ENCODE results near the gene ALG3.

The ALG3 gene

GRCh38 chr3:184236636-184237035, 12.1 kb downstream of the ALG3 start:
- POLR2A ChIA-PET: interaction anchor here (2.5 kb wide), 1 partner anchor 8 kb away, joined by 8 read pairs; the partner anchor contains the start of gene VWA5B2
- no peak for DNase-seq (ENCODE audit: extremely low spot score)

GRCh38 chr3:184236033-184236410, 12.7 kb downstream of the ALG3 start:
- CTCF ChIA-PET: interaction anchor here (1.2 to 1.6 kb wide), 2 partner anchors 8 to 10 kb away, joined by 3 to 6 read pairs; no protein-coding TSS in a partner anchor
- TF ChIP-seq HDGF (IDR thresholded peaks at IDR 0.05; ENCODE audit: borderline replicate concordance) (no peak), SP1 (IDR thresholded peaks at IDR 0.05) (no peak), PKNOX1 (IDR thresholded peaks at IDR 0.05) (no peak), ARNT (IDR thresholded peaks at IDR 0.05) (no peak), TARDBP (IDR thresholded peaks at IDR 0.05) (no peak), L3MBTL2 (conservative IDR thresholded peaks at IDR 0.05) (no peak), BHLHE40 (IDR thresholded peaks at IDR 0.05; ENCODE audit: borderline replicate concordance) (no peak), LEF1 (IDR thresholded peaks at IDR 0.05; ENCODE audit: borderline replicate concordance) (no peak), FOXM1 (IDR thresholded peaks at IDR 0.05; ENCODE audit: borderline replicate concordance) (no peak), ZNF384 (IDR thresholded peaks at IDR 0.05) (no peak), ELF4 (IDR thresholded peaks at IDR 0.05) (no peak)
- no peak for DNase-seq (ENCODE audit: extremely low spot score)
- POLR2A ChIA-PET: interaction anchor here (2.5 kb wide), 1 partner anchor 7 kb away, joined by 8 read pairs; the partner anchor contains the start of gene VWA5B2

More at GRCh38 chr3:184236636-184237035, 12.1 kb downstream of the ALG3 start:
- TF ChIP-seq BHLHE40 (IDR thresholded peaks at IDR 0.05; ENCODE audit: borderline replicate concordance): no peak
- TF ChIP-seq NFRKB (IDR thresholded peaks at IDR 0.05): no peak
- TF ChIP-seq FOXM1 (IDR thresholded peaks at IDR 0.05; ENCODE audit: borderline replicate concordance): no peak
- no peak for TF ChIP-seq ZNF384 (IDR thresholded peaks at IDR 0.05)
- no peak for TF ChIP-seq SP1 (IDR thresholded peaks at IDR 0.05)
- TF ChIP-seq FOXK2 (IDR thresholded peaks at IDR 0.05): no peak
- no peak for TF ChIP-seq ELF4 (IDR thresholded peaks at IDR 0.05)
- no peak for TF ChIP-seq CTBP1 (IDR thresholded peaks at IDR 0.05; ENCODE audit: borderline replicate concordance)
- TF ChIP-seq HDGF (IDR thresholded peaks at IDR 0.05; ENCODE audit: borderline replicate concordance): no peak
- TF ChIP-seq PKNOX1 (IDR thresholded peaks at IDR 0.05): no peak
- CTCF ChIA-PET: interaction anchor here (1.2 to 1.6 kb wide), 2 partner anchors 9 to 10 kb away, joined by 3 to 6 read pairs; no protein-coding TSS in a partner anchor

- POLR2A ChIA-PET: interaction anchor here (2.5 kb wide), 1 partner anchor 7 kb away, joined by 8 read pairs; the partner anchor contains the start of gene VWA5B2
- CTCF ChIA-PET: no interaction called here
- no peak for TF ChIP-seq BHLHE40 (IDR thresholded peaks at IDR 0.05; ENCODE audit: borderline replicate concordance)
- TF ChIP-seq SP1 (IDR thresholded peaks at IDR 0.05): no peak
- TF ChIP-seq FOXK2 (IDR thresholded peaks at IDR 0.05): no peak
- no peak for TF ChIP-seq FOXM1 (IDR thresholded peaks at IDR 0.05; ENCODE audit: borderline replicate concordance)
- TF ChIP-seq ELF4 (IDR thresholded peaks at IDR 0.05): no peak
- no peak for TF ChIP-seq SUZ12 (IDR thresholded peaks at IDR 0.05)
- TF ChIP-seq CTBP1 (IDR thresholded peaks at IDR 0.05; ENCODE audit: borderline replicate concordance): no peak
- TF ChIP-seq NFRKB (IDR thresholded peaks at IDR 0.05): no peak
- no peak for TF ChIP-seq L3MBTL2 (conservative IDR thresholded peaks at IDR 0.05)
- no peak for TF ChIP-seq LEF1 (IDR thresholded peaks at IDR 0.05; ENCODE audit: borderline replicate concordance)
- no peak for TF ChIP-seq PKNOX1 (IDR thresholded peaks at IDR 0.05)
- TF ChIP-seq HDGF (IDR thresholded peaks at IDR 0.05; ENCODE audit: borderline replicate concordance): no peak
- TF ChIP-seq FOXA1 (IDR thresholded peaks at IDR 0.05): no peak
- TF ChIP-seq TARDBP (IDR thresholded peaks at IDR 0.05): no peak
- TF ChIP-seq ARNT (IDR thresholded peaks at IDR 0.05): no peak
- TF ChIP-seq ZNF384 (IDR thresholded peaks at IDR 0.05): no peak
- DNase-seq (ENCODE audit: extremely low spot score): no peak
These were observed 13.3 kb downstream of the ALG3 start for GRCh38 chr3:184235381-184236032.

GRCh38 chr3:184234671-184235380, 13.9 kb downstream of the ALG3 start:
- DNase-seq (ENCODE audit: extremely low spot score): no peak
- ChIA-PET POLR2A (no interaction called here), CTCF (no interaction called here)
- TF ChIP-seq ZNF384 (IDR thresholded peaks at IDR 0.05): no peak
- TF ChIP-seq HDGF (IDR thresholded peaks at IDR 0.05; ENCODE audit: borderline replicate concordance): no peak
- TF ChIP-seq ELF4 (IDR thresholded peaks at IDR 0.05): no peak
- no peak for TF ChIP-seq FOXM1 (IDR thresholded peaks at IDR 0.05; ENCODE audit: borderline replicate concordance)
- TF ChIP-seq FOXK2 (IDR thresholded peaks at IDR 0.05): no peak
- TF ChIP-seq FOXA1 (IDR thresholded peaks at IDR 0.05): no peak
- TF ChIP-seq NFRKB (IDR thresholded peaks at IDR 0.05): no peak
- TF ChIP-seq CTBP1 (IDR thresholded peaks at IDR 0.05; ENCODE audit: borderline replicate concordance): no peak
- TF ChIP-seq L3MBTL2 (conservative IDR thresholded peaks at IDR 0.05): no peak
- no peak for TF ChIP-seq SUZ12 (IDR thresholded peaks at IDR 0.05)
- no peak for TF ChIP-seq PKNOX1 (IDR thresholded peaks at IDR 0.05)
- TF ChIP-seq TARDBP (IDR thresholded peaks at IDR 0.05): no peak
- no peak for TF ChIP-seq ARNT (IDR thresholded peaks at IDR 0.05)
- TF ChIP-seq SP1 (IDR thresholded peaks at IDR 0.05): no peak
- TF ChIP-seq BHLHE40 (IDR thresholded peaks at IDR 0.05; ENCODE audit: borderline replicate concordance): no peak
- no peak for TF ChIP-seq LEF1 (IDR thresholded peaks at IDR 0.05; ENCODE audit: borderline replicate concordance)

GRCh38 chr3:184234224-184234623, 14.5 kb downstream of the ALG3 start:
- ChIA-PET CTCF (no interaction called here), POLR2A (no interaction called here)
- no peak for DNase-seq (ENCODE audit: extremely low spot score)
- TF ChIP-seq ARNT (IDR thresholded peaks at IDR 0.05) (no peak), NFRKB (IDR thresholded peaks at IDR 0.05) (no peak), PKNOX1 (IDR thresholded peaks at IDR 0.05) (no peak), ELF4 (IDR thresholded peaks at IDR 0.05) (no peak), SP1 (IDR thresholded peaks at IDR 0.05) (no peak), ZNF384 (IDR thresholded peaks at IDR 0.05) (no peak)

All from HEK293T (cell line).